ENCODE measurements around the gene GOLGA1. TPM values are rescaled to one million over a fixed set of nuclear protein-coding genes. Genes with fewer than 3 reads are reported as not detected.

The GOLGA1 gene
- total RNA-seq, 1 donor: 8.5 TPM

Other genes with a start within 250 kb of the GOLGA1 start
- gene NR6A1, start 169.8 kb downstream of the GOLGA1 start, total RNA-seq: 0.42 TPM
- 0.31 TPM for gene OLFML2A, start 163.9 kb downstream of the GOLGA1 start, total RNA-seq
- not detected for gene WDR38, start 87.6 kb downstream of the GOLGA1 start, total RNA-seq
- gene RPL35, start 79.1 kb downstream of the GOLGA1 start, total RNA-seq: 2,254 TPM
- gene ARPC5L, start 79.0 kb downstream of the GOLGA1 start, total RNA-seq: 29.3 TPM
- 9.9 TPM for gene SCAI, start 202.4 kb upstream of the GOLGA1 start, total RNA-seq
- gene PPP6C, start 248.7 kb upstream of the GOLGA1 start, total RNA-seq: 57.3 TPM